Measurements from ENCODE around the gene UCN2.
"Not testable (repeated sequence)": the region's sequence is repeated elsewhere in the genome, so short reads cannot be mapped to it uniquely, and the experiment has no call there.

UCN2 gene

GRCh38 chr3:48536116-48536515 lies 27.5 kb downstream of the UCN2 start:
- DNase-seq (ENCODE audit: low spot score): no peak

- DNase-seq (ENCODE audit: low spot score): no peak
These were observed 28.0 kb downstream of the UCN2 start for GRCh38 chr3:48535578-48535977.

GRCh38 chr3:48532977-48533337 lies 30.6 kb downstream of the UCN2 start:
- no peak for DNase-seq (ENCODE audit: low spot score)

- peak; percentile 87 for DNase-seq (ENCODE audit: low spot score)
These were observed 31.2 kb downstream of the UCN2 start for GRCh38 chr3:48532271-48532976.

- not testable (repeated sequence) for DNase-seq (ENCODE audit: low spot score)
These were observed 32.9 kb downstream of the UCN2 start for GRCh38 chr3:48530701-48531100.

GRCh38 chr3:48528754-48529153 lies 34.8 kb downstream of the UCN2 start:
- no peak for DNase-seq (ENCODE audit: low spot score)

- DNase-seq (ENCODE audit: low spot score): no peak
These were observed 35.5 kb downstream of the UCN2 start for GRCh38 chr3:48528048-48528447.

- no peak for DNase-seq (ENCODE audit: low spot score)
These were observed 38.6 kb downstream of the UCN2 start for GRCh38 chr3:48524970-48525369.

GRCh38 chr3:48521635-48522034 lies 41.9 kb downstream of the UCN2 start:
- no peak for DNase-seq (ENCODE audit: low spot score)

GRCh38 chr3:48519277-48519643 lies 44.3 kb downstream of the UCN2 start:
- no peak for DNase-seq (ENCODE audit: low spot score)

- DNase-seq (ENCODE audit: low spot score): no peak
These were observed 44.8 kb downstream of the UCN2 start for GRCh38 chr3:48518638-48519276.

GRCh38 chr3:48518069-48518468 lies 45.5 kb downstream of the UCN2 start:
- DNase-seq (ENCODE audit: low spot score): no peak

GRCh38 chr3:48516571-48516970 lies 47.0 kb downstream of the UCN2 start:
- DNase-seq (ENCODE audit: low spot score): no peak

GRCh38 chr3:48514431-48515227 lies 49.0 kb downstream of the UCN2 start:
- no peak for DNase-seq (ENCODE audit: low spot score)

Measured in putamen (tissue), 1 donor.